IPS-NIHi7 (cell line): ENCODE results near the gene ATXN10.
"Not testable (repeated sequence)": the region's sequence is repeated elsewhere in the genome, so short reads cannot be mapped to it uniquely, and the experiment has no call there.

Experiments
- DNase-seq: peaks from one replicate; pipeline ENCODE4 v3.0.0; 2012; ENCODE audit warnings: mixed read lengths; ENCODE audit errors: extremely low spot score

The ATXN10 gene

GRCh38 chr22:45671783-45672563, at the start of gene ATXN10:
ATXN10 (plus strand) TSS chr22:45671834; CDS start chr22:45672064, 230 bp downstream.
- peak; percentile 39 for DNase-seq

GRCh38 chr22:45621836-45622600, 49.6 kb upstream of the ATXN10 start:
- no peak for DNase-seq

- DNase-seq, result not testable (repeated sequence)
These were observed 48.0 kb upstream of the ATXN10 start for GRCh38 chr22:45623464-45624145.

GRCh38 chr22:45626198-45626651, 45.4 kb upstream of the ATXN10 start:
- no peak for DNase-seq

GRCh38 chr22:45627489-45628233, 44.0 kb upstream of the ATXN10 start:
- DNase-seq, result no peak

GRCh38 chr22:45628515-45628914, 43.1 kb upstream of the ATXN10 start:
- peak; percentile 53 for DNase-seq

GRCh38 chr22:45629469-45630089, 42.1 kb upstream of the ATXN10 start:
- peak; percentile 60 for DNase-seq

- DNase-seq, result no peak
These were observed 41.2 kb upstream of the ATXN10 start for GRCh38 chr22:45630436-45630835.

- peak; percentile 68 for DNase-seq
These were observed 40.3 kb upstream of the ATXN10 start for GRCh38 chr22:45631140-45631840.

- no peak for DNase-seq
These were observed 39.8 kb upstream of the ATXN10 start for GRCh38 chr22:45631841-45632238.

GRCh38 chr22:45632791-45633515, 38.7 kb upstream of the ATXN10 start:
- DNase-seq, result no peak

- no peak for DNase-seq
These were observed 35.0 kb upstream of the ATXN10 start for GRCh38 chr22:45636683-45637082.

GRCh38 chr22:45638197-45638596, 33.4 kb upstream of the ATXN10 start:
- DNase-seq, result no peak

- DNase-seq, result no peak
These were observed 32.5 kb upstream of the ATXN10 start for GRCh38 chr22:45638834-45639746.

- DNase-seq, result no peak
These were observed 31.9 kb upstream of the ATXN10 start for GRCh38 chr22:45639747-45640102.

GRCh38 chr22:45640291-45640940, 31.2 kb upstream of the ATXN10 start:
- no peak for DNase-seq

GRCh38 chr22:45640941-45641621, 30.6 kb upstream of the ATXN10 start:
- no peak for DNase-seq

GRCh38 chr22:45642986-45643385, 28.6 kb upstream of the ATXN10 start:
- no peak for DNase-seq
